WTC11 (cell line): Measurements from ENCODE around the gene LRRFIP1.

ENCODE experiments used
- HMGA2 ChIP-seq: fragments of 250-450 bp; sonication (Bioruptor Pico); IDR thresholded peaks from 2 replicates; pipeline ENCODE4 v1.4.0; 2021; ENCODE audit warnings: mild to moderate bottlenecking, moderate library complexity
- NFYB ChIP-seq: sonication (generic); formaldehyde crosslinking; conservative IDR thresholded peaks from 2 replicates; pipeline ENCODE4 v1.8.0; 2022; ENCODE audit warnings: low read depth, missing genetic modification reagents
- NR2C2 ChIP-seq: sonication (generic); formaldehyde crosslinking; IDR thresholded peaks from 2 replicates; pipeline ENCODE4 v1.8.0; 2022; ENCODE audit warnings: mild to moderate bottlenecking, missing genetic modification reagents
- TF ChIP-seq, protein P1 (sequence below): fragments of 200-600 bp; IDR thresholded peaks from 2 replicates; pipeline ENCODE4 v1.8.0; 2022; ENCODE audit warnings: antibody characterized with exemption
- TF ChIP-seq, protein P2 (sequence below): fragments of 250-450 bp; sonication (Bioruptor Pico); IDR thresholded peaks from 2 replicates; pipeline ENCODE4 v1.9.0; 2021; ENCODE audit warnings: mild to moderate bottlenecking

DNA sequence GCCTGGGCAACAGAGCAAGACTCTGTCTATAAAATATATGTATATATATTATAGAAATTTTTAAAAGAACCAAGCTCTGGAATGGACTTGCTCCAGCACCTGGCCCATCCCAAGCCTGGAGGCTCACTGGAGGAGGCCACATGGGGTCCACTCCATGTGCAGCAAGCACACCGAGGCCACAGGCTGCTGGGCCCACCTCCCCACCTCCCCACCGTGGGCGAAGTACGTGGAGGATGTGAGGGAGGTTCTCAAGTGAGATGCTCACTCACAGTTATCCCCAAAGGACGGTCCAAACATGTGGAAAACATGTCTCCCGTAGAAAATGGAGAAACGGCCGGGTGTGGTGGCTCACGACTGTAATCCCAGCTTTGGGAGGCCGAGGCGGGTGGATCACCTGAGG lies 23.0 kb upstream of the LRRFIP1 start:
- TF ChIP-seq, protein P1, sequence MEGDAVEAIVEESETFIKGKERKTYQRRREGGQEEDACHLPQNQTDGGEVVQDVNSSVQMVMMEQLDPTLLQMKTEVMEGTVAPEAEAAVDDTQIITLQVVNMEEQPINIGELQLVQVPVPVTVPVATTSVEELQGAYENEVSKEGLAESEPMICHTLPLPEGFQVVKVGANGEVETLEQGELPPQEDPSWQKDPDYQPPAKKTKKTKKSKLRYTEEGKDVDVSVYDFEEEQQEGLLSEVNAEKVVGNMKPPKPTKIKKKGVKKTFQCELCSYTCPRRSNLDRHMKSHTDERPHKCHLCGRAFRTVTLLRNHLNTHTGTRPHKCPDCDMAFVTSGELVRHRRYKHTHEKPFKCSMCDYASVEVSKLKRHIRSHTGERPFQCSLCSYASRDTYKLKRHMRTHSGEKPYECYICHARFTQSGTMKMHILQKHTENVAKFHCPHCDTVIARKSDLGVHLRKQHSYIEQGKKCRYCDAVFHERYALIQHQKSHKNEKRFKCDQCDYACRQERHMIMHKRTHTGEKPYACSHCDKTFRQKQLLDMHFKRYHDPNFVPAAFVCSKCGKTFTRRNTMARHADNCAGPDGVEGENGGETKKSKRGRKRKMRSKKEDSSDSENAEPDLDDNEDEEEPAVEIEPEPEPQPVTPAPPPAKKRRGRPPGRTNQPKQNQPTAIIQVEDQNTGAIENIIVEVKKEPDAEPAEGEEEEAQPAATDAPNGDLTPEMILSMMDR = no peak
- TF ChIP-seq NR2C2 (CRISPR knock-in tag) (no peak), HMGA2 (CRISPR knock-in tag) (no peak), NFYB (CRISPR knock-in tag) (no peak)
- TF ChIP-seq, protein P2, sequence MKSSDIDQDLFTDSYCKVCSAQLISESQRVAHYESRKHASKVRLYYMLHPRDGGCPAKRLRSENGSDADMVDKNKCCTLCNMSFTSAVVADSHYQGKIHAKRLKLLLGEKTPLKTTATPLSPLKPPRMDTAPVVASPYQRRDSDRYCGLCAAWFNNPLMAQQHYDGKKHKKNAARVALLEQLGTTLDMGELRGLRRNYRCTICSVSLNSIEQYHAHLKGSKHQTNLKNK = no peak
